HG03521 (cell line): ENCODE data around the gene PYGB.
A peak's percentile ranks its signal among the peaks of the same experiment; 100 is the strongest.
"Not testable (repeated sequence)": the region's sequence is repeated elsewhere in the genome, so short reads cannot be mapped to it uniquely, and the experiment has no call there.

Source experiments
- ATAC-seq: cut with Tn5 transposase; IDR thresholded peaks from one replicate; pipeline ENCODE4 v1.9.1; 2021; ENCODE audit warnings: mild to moderate bottlenecking, moderate library complexity; ENCODE audit not compliant: unreplicated experiment

The PYGB gene

DNA sequence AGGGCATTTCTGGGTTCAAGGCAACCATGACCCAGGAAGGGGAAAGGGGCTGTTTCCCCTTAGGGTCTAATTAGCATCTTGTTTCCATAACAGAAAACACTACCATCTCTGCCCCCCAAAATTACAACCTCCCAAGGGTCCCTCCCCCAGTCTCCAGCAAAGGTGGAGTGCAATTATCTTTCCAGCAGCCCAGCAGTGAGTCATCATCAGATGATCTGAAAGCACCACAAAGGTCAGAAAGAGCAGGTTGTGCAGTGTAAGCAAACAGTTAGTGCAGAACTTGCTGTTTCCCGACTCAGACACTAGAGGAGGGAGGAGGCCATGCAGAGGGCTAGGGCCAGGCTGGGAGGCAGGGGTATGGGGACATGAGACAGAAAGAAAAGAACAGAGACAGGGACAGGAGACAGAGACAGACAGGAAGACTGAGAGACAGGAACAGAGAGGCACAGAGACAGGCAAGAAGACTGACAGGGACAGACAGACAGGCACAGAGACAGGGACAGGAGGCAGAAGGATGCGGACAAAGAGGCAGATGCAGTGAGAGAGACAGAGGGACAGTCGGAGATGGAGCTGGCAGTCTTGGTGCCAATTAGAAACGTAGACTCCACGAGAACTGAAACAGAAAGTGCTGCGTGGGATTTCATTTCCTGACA is 62.5 kb downstream of the PYGB start:
- peak; percentile 89 for ATAC-seq

- no peak for ATAC-seq
Observed at GRCh38 chr20:25310921-25311728, 63.2 kb downstream of the PYGB start.

DNA sequence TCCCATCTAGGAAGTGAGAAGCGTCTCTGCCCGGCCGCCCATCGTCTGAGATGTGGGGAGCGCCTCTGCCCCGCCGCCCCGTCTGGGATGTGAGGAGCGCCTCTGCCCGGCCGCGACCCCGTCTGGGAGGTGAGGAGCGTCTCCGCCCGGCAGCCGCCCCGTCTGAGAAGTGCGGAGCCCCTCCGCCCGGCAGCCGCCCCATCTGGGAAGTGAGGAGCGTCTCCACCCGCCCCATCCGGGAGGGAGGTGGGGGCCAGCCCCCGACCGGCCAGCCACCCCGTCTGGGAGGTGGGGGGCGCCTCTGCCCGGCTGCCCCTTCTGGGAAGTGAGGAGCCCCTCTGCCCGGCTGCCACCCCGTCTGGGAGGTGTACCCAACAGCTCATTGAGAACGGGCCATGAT is 64.8 kb downstream of the PYGB start:
- not testable (repeated sequence) for ATAC-seq

DNA sequence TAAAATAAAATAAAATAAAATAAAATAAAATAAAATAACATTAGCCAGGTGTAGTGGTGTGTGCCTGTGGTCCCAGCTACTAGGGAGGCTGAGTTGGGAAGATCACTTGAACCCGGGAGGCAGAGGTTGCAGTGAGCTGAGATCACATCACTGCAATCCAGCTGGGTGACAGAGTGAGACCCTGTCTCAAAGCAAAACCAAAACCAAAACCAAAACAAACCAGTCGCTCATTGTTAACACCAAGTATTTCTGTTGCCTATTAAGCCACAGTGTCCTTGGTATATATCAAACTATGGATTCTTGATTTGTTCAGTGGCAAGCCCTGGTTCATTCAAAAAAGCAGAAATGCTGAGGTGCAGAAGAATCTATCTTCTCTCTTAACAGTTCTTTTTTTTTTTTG is 65.7 kb downstream of the PYGB start:
- ATAC-seq, result no peak

- ATAC-seq, result no peak
Observed at GRCh38 chr20:25314497-25315417, 66.9 kb downstream of the PYGB start.

DNA sequence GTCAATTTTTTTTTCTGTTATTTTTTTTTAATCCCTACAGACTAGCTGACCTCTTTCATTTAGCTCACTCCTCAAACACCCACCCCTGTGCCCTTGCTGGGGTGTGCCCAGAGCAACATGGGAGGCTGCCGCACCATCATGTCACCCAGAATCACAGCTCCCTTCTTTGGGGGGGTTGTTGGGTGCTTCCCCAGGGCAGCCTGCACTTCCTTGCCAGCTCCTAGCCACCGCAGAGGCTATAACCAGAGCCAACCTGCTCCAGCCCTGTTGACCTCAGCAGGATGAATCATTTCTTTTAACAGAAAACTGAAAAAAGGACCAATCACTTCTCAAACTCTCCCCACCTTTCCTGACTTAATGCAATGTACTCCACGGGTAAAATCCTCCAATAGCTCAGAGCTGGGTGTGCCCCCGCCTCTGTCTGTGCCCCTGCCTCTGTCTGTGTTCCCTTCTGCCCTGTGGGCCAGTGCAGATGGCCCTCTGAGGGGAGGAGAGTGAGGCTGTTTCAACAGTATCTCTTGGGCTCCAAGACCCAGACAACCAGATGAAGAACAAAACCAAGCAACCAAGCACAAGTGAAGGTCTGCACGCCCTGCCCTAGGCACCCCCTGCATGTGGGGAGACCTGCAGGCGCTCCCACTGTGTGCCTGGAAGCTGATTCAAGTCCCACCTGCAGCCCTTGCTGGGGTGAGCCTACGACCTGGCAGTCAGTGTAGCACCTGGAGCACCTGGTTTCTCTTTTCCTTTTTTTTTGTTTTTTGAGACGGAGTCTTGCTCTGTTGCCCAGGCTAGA is 67.7 kb downstream of the PYGB start:
- ATAC-seq, result no peak

DNA sequence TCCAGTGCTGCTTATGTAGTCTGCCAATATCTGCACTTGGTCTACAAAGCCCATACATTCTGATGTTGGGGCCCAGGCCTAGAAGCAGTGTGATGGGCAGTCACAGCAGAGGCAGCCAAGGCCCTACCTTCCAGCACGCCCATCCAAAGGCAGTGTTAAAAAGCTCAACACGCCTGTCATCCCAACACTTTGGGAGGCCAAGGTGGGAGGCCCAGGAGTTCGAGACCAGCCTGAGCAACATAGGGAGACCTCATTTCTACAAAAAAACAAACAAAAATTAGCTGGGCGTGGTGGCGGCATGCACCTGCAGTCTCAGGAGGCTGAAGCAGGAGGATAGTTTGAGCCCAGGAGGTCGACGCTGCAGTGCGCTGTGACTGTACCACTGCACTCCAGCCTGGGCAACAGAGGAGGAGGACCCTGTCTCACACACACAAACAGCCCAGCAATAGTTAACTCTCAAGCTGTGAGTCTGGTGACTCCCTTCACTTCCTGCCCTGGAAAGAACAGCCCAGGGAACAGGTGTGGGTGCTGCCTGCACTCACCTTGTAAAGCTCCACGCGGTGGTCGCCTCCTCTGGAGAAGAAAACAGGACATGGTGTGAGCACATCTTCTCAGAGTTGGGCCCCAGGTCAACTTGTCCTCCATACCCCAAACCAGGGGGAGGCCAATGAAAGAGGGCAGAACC is 68.8 kb downstream of the PYGB start:
- no peak for ATAC-seq

- ATAC-seq, result no peak
Observed at GRCh38 chr20:25317351-25318075, 69.6 kb downstream of the PYGB start.

- ATAC-seq, result peak; percentile 88
Observed at GRCh38 chr20:25318471-25319240, 70.8 kb downstream of the PYGB start.

GRCh38 chr20:25319241-25320034 is 71.6 kb downstream of the PYGB start:
- peak; percentile 16 for ATAC-seq

DNA sequence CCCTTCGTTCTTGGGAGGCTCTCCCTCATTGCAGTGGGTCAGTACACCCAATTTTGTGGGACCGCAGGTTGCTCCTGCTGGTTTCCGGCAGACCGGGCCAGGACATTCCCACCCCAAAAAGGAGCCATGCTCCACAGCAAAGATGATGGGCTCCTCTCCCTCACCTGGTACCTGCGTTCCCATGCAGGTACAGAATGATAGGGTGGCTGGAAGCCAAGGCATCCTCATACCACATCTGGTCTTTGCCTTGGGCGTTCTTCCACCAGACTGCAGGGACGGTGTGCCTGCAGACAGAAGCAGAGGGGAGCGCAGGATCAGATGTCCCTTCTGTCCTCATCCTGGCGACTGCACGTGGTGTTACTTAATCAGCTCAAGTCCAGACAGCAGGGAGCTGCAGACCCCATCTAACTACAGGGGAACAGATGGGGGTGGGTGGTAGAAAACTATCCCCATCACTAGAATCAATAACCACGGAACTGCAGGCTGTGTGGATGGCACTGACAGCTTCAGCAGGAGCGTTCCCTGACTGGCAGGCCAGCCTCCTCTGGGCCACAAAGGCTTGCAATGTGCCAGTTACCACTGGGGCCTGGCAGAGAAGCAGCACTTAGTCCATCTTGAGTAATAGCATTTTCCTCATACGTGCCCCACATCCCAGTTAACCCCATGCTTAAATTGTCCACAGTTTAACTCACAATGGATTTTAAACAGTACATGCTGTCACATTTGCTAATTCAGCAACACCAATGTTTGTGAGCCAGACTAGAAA is 72.3 kb downstream of the PYGB start:
- ATAC-seq, result no peak

GRCh38 chr20:25321262-25321831 is 73.5 kb downstream of the PYGB start:
- no peak for ATAC-seq

DNA sequence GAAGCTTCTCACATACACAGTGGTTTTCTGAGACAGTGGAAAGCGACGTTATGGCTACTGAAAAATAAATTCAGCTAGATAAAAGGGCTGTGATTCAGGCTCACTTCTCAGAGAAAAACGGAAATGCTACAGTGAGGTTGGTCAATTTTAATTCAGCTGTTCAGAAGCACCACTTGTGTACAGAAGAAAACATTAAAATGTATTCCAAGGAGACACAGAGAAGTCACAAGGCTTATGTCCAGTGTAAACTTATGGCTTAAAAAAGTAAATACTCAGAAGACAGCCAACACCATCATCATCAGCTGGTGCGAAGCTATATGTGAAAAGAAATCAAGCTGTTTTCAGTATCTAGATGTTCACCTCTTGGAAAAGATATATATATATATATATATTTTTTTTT is 74.1 kb downstream of the PYGB start:
- no peak for ATAC-seq

- ATAC-seq, result no peak
Observed at GRCh38 chr20:25323496-25324246, 75.8 kb downstream of the PYGB start.

GRCh38 chr20:25324412-25324811 is 76.5 kb downstream of the PYGB start:
- peak; percentile 41 for ATAC-seq

DNA sequence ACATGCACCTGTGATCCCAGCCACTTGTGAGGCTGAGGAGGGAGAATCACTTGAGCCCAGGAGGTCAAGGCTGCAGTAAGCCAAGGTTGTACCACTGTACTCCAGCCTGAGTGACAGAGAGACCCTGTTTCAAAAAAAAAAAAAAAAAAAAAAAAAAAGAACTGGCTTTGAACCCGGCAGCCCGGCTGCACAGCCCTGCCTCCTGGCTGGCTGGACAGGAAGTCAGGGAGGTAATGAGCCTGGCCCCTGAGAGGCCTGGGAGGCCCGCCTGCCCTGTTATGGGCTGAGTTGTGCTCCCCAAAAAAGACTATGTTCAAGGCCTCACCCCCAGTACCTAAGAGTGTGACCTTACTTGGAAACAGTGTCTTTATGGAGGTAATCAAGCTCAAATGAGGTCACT is 77.2 kb downstream of the PYGB start:
- no peak for ATAC-seq
